Esophagus squamous epithelium (tissue), 5 donors: Measurements from ENCODE around the gene WDR37. TPM values are rescaled to one million over a fixed set of nuclear protein-coding genes. Genes with fewer than 3 reads are reported as not detected.
"Not testable (repeated sequence)": the region's sequence is repeated elsewhere in the genome, so short reads cannot be mapped to it uniquely, and the experiment has no call there.

Experiments used
- DNase-seq: peaks from one replicate; lab custom pipeline; 2025; lab: John Stamatoyannopoulos, UW
- H3K27ac ChIP-seq, 4 donors: fragments of 200-600 bp; sonication (generic); one replicate each; pipeline ENCODE4 v1.5.1; 2016 to 2019; ENCODE audit warnings: mild to moderate bottlenecking in 1 of 4
- H3K27me3 ChIP-seq, 4 donors: fragments of 200-600 bp; sonication (generic); 1 replicate in 3 of 4; 2 replicates in 1 of 4; pipeline versions ENCODE4 v1.5.1 to v1.6.0; 2017 to 2021; ENCODE audit warnings: antibody characterized with exemption in 1 of 4
- H3K36me3 ChIP-seq, 3 donors: fragments of 200-600 bp; sonication (generic); one replicate each; pipeline ENCODE4 v1.5.1; 2016 to 2019
- H3K4me1 ChIP-seq, 3 donors: fragments of 200-600 bp; sonication (generic); one replicate each; pipeline ENCODE4 v1.5.1; 2017 to 2019
- H3K4me3 ChIP-seq, 4 donors: fragments of 200-600 bp; sonication (generic); 1 replicate in 3 of 4; 2 replicates in 1 of 4; pipeline ENCODE4 v1.5.1; 2016 to 2019; ENCODE audit warnings: mild to moderate bottlenecking in 2 of 4, moderate library complexity in 1 of 4
- H3K9me3 ChIP-seq, 3 donors: fragments of 200-600 bp; sonication (generic); one replicate each; pipeline ENCODE4 v1.5.1; 2016 to 2019
- CTCF ChIP-seq, 6 experiments: fragments of 450-650 bp in 4 of 6; fragments of 200-600 bp in 2 of 6; sonication (generic) in 2 of 6; IDR thresholded peaks; one replicate each; pipeline ENCODE4 v1.5.1; 2016 to 2019; ENCODE audit warnings: antibody characterized with exemption in 6 of 6, mild to moderate bottlenecking in 4 of 6, moderate library complexity in 4 of 6
- POLR2A ChIP-seq, 4 donors: fragments of 450-650 bp; IDR thresholded peaks; one replicate each; pipeline ENCODE4 v1.6.1; 2017; ENCODE audit warnings: antibody characterized with exemption in 4 of 4, mild to moderate bottlenecking in 4 of 4, moderate library complexity in 3 of 4
- WGBS, 2 donors: methylation state at CpG; one replicate each; pipeline ENCODE4 v1.1.5; 2018; 5-methylcytosine and 5-hydroxymethylcytosine counted together
- intact Hi-C: fragments of 100-400 bp; cut with DNase I; formaldehyde crosslinking; loops from one replicate; pipeline ENCODE4 v1.15.0; 2022
- total RNA-seq, 4 donors: library from RNA; depleted of rRNA; stranded (reverse); fragments of >200 nt; gene quantifications; one replicate each; pipeline ENCODE4 v1.1.0, GENCODE V29; 2016
- donor health status: DM: yes; HTN: yes; CAD: no.

Gene WDR37
- total RNA-seq, 4 donors from 2014 or later: 7.5 to 17.2 (median 11.3) TPM

- no peaks in the 10 kb centered on the region for H3K27me3 ChIP-seq
- no peaks in the 10 kb centered on the region for H3K9me3 ChIP-seq
- intact Hi-C loops: no loop called here
- H3K4me1 ChIP-seq: peaks cover 0 to 8% (median 0%) of the 10 kb centered on the region in 3 donors
- no peak for TF ChIP-seq POLR2A (IDR thresholded peaks at IDR 0.05)
- TF ChIP-seq CTCF (IDR thresholded peaks at IDR 0.05): no peak
- peaks cover 0 to 47% (median 0%) of the 10 kb centered on the region in 3 donors for H3K36me3 ChIP-seq
- DNase-seq: no peak
- no peak overlapping the region for H3K4me3 ChIP-seq
- WGBS, 2 donors: 90 to 91% methylated on average over 7 to 11 of the region's 11 CpGs
- no peak overlapping the region for H3K27ac ChIP-seq
These were observed 19.1 kb upstream of the WDR37 start for GRCh38 chr10:1037098-1037497.

- Histone ChIP-seq H3K4me1 (peaks cover 0 to 14% (median 0%) of the 10 kb centered on the region in 3 donors), H3K36me3 (peaks cover 0 to 64% (median 0%) of the 10 kb centered on the region in 3 donors)
- H3K9me3 ChIP-seq, DNase-seq, intact Hi-C loops, H3K27ac ChIP-seq, H3K4me3 ChIP-seq, H3K27me3 ChIP-seq: not testable (repeated sequence)
- WGBS, 2 donors: 100% methylated on average over 1 to 3 of the region's 20 CpGs
These were observed 17.4 kb upstream of the WDR37 start for GRCh38 chr10:1038769-1039168.

GRCh38 chr10:1040133-1040532 lies 16.1 kb upstream of the WDR37 start:
- intact Hi-C loops: no loop called here
- 63 to 64% methylated on average over 3 of the region's 3 CpGs for WGBS, 2 donors
- peaks cover 0 to 74% (median 0%) of the 10 kb centered on the region in 3 donors for H3K36me3 ChIP-seq

GRCh38 chr10:1041514-1041913 lies 14.7 kb upstream of the WDR37 start:
- TF ChIP-seq CTCF (IDR thresholded peaks at IDR 0.05) (no peak), POLR2A (IDR thresholded peaks at IDR 0.05) (no peak)
- Histone ChIP-seq H3K4me3 (no peak overlapping the region), H3K27me3 (no peaks in the 10 kb centered on the region), H3K27ac (no peak overlapping the region), H3K4me1 (peaks cover 0 to 30% (median 7%) of the 10 kb centered on the region in 3 donors), H3K9me3 (no peaks in the 10 kb centered on the region), H3K36me3 (peaks cover 0 to 74% (median 0%) of the 10 kb centered on the region in 3 donors)
- 92 to 93% methylated on average over 9 of the region's 9 CpGs for WGBS, 2 donors
- no peak for DNase-seq
- intact Hi-C loops: no loop called here

More at GRCh38 chr10:1040133-1040532, 16.1 kb upstream of the WDR37 start:
- Histone ChIP-seq H3K4me3 (no peak overlapping the region), H3K27ac (no peak overlapping the region), H3K4me1 (peaks cover 0 to 25% (median 7%) of the 10 kb centered on the region in 3 donors), H3K9me3 (no peaks in the 10 kb centered on the region), H3K27me3 (no peaks in the 10 kb centered on the region)
- DNase-seq: no peak
- TF ChIP-seq POLR2A (IDR thresholded peaks at IDR 0.05) (no peak), CTCF (IDR thresholded peaks at IDR 0.05) (no peak)

GRCh38 chr10:1043532-1043995 lies 12.6 kb upstream of the WDR37 start:
- peaks cover 6 to 38% (median 13%) of the 10 kb centered on the region in 3 donors for H3K4me1 ChIP-seq
- 62 to 70% methylated on average over 8 to 11 of the region's 12 CpGs for WGBS, 2 donors
- H3K27me3 ChIP-seq: no peaks in the 10 kb centered on the region
- no peaks in the 10 kb centered on the region for H3K9me3 ChIP-seq
- peak overlapping the region; percentile 18 to 83 (median 54) for H3K27ac ChIP-seq
- DNase-seq: no peak
- intact Hi-C loops: no loop called here
- peak overlapping the region in 1 of 4 donors; percentile 45 for H3K4me3 ChIP-seq
- TF ChIP-seq POLR2A (IDR thresholded peaks at IDR 0.05) (peak in 3 of 4 donors; percentile 22 to 63 (median 56)), CTCF (IDR thresholded peaks at IDR 0.05) (no peak)
- peaks cover 0 to 62% (median 0%) of the 10 kb centered on the region in 3 donors for H3K36me3 ChIP-seq
